GM23338 (cell line): ENCODE results near the gene PPP2R2B.

Experiments
- CREB1 ChIP-seq: fragments of 250-450 bp; sonication (Bioruptor Pico); IDR thresholded peaks from 2 replicates; pipeline ENCODE4 v1.5.0; 2020; ENCODE audit warnings: low read depth, mild to moderate bottlenecking, moderate library complexity
- CTCF ChIP-seq, 2 experiments: fragments of 200-600 bp in 1 of 2; sonication (generic) in 1 of 2; conservative IDR thresholded peaks; 2 replicates each; pipeline versions ENCODE4 v1.5.1 to v1.6.1; 2016 to 2017; ENCODE audit warnings: antibody characterized with exemption in 2 of 2, low read depth in 2 of 2, mild to moderate bottlenecking in 2 of 2, moderate library complexity in 1 of 2
- EZH2 ChIP-seq: fragments of 200-600 bp; sonication (generic); IDR thresholded peaks from one replicate; pipeline ENCODE4 v1.8.0; 2017; ENCODE audit warnings: antibody characterized with exemption, mild to moderate bottlenecking, low read depth; ENCODE audit not compliant: unreplicated experiment
- EZH2phosphoT487 ChIP-seq: fragments of 200-600 bp; sonication (generic); IDR thresholded peaks from one replicate; pipeline ENCODE4 v1.8.1; 2018; ENCODE audit warnings: antibody characterized with exemption; ENCODE audit not compliant: unreplicated experiment
- JUNB ChIP-seq: IDR thresholded peaks from one replicate; pipeline ENCODE4 v1.6.1; 2016; ENCODE audit warnings: antibody characterized with exemption; ENCODE audit not compliant: unreplicated experiment
- NANOG ChIP-seq: IDR thresholded peaks from 2 replicates; pipeline ENCODE4 v1.6.1; 2016; ENCODE audit warnings: antibody characterized with exemption, borderline replicate concordance
- POLR2AphosphoS5 ChIP-seq: IDR thresholded peaks from 2 replicates; pipeline ENCODE4 v1.6.1; 2016; ENCODE audit warnings: antibody characterized with exemption, low read depth
- REST ChIP-seq: IDR thresholded peaks from one replicate; pipeline ENCODE4 v1.6.1; 2018; ENCODE audit warnings: antibody characterized with exemption; ENCODE audit not compliant: unreplicated experiment
- ZNF331 ChIP-seq: fragments of 250-450 bp; sonication (Bioruptor Pico); IDR thresholded peaks from 2 replicates; pipeline ENCODE4 v1.5.0; 2020; ENCODE audit warnings: low read depth, mild to moderate bottlenecking, moderate library complexity
- ZNF462 ChIP-seq: fragments of 250-450 bp; sonication (Bioruptor Pico); IDR thresholded peaks from 2 replicates; pipeline ENCODE4 v1.5.0; 2020; ENCODE audit warnings: mild to moderate bottlenecking, moderate library complexity

- TF ChIP-seq CTCF (conservative IDR thresholded peaks at IDR 0.05; ENCODE audit: low read depth in 2 of 2) (no peak), REST (no peak), POLR2AphosphoS5 (no peak), CREB1 (CRISPR knock-in tag) (no peak), EZH2phosphoT487 (no peak), EZH2 (no peak), ZNF331 (CRISPR knock-in tag) (no peak), JUNB (no peak), ZNF462 (no peak), NANOG (no peak)
These were observed 325.1 kb downstream of the PPP2R2B start for GRCh38 chr5:146553446-146553845.
